Nucleus accumbens (tissue), 56 donors: ENCODE measurements around the gene ADAMTS19.

Experiments used
- DNase-seq, 56 donors: peaks; one replicate each; lab custom pipeline; 2025; lab: John Stamatoyannopoulos, UW

Gene ADAMTS19

DNA sequence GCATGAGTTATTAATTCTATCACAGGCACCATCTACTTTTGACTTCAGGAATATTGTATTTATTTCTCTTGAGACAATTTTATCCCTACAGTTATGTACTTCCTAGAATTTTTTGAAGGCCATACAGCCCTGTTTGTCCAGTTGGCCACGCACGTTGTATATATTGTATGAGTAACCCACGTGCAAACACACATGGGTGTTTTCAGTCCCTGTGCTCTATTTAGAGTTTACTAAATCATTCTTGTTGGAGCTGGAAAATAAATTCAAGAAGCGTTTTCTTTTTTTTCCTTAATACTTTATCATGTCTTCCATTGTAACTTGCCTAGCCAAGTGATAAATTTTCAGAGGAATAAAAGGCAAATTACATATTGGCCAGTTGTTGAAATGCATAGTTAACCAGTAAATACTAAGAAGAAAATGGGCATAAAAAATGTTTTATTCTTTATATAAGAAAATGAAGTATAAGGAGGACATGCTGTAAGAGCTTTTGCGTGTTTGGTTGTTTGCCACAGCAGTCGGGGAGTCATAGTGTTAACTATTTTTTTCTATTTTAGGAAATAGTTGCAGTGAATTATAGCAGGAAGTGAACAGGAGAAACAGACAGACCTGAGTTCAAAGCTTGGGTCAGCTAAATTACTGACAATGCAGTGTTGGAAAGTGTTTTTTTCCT lies 201.4 kb downstream of the ADAMTS19 start:
- no peak for DNase-seq

DNA sequence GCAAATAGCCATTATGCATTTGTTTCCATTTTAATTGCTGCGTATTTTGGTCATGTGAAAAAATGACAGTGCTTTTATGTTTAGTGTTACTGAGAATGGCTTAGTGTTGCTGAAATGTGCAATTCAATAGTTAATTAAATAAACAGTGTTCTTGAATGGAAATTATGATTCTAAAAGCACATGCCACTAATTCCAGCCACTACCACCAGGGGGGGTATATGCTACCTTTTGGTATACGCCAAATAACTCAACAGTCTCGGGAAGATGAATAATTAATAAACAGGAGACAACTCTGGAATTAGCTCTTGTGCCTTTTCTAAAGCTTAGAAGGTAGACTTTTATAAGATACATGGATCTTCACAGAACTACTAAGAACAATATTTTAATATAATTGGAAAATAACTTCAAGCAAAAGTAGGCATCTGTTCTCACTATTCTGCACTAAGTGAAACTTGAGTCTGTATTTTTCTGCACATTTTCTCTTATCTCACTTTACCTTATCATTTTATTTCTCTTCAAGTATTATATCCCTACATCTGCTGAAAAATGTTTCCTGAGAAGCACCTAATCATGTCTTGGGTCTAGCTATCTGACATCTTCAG lies 204.3 kb downstream of the ADAMTS19 start:
- peak in 7 of 56 donors; percentile 0 to 44 (median 2) for DNase-seq

DNA sequence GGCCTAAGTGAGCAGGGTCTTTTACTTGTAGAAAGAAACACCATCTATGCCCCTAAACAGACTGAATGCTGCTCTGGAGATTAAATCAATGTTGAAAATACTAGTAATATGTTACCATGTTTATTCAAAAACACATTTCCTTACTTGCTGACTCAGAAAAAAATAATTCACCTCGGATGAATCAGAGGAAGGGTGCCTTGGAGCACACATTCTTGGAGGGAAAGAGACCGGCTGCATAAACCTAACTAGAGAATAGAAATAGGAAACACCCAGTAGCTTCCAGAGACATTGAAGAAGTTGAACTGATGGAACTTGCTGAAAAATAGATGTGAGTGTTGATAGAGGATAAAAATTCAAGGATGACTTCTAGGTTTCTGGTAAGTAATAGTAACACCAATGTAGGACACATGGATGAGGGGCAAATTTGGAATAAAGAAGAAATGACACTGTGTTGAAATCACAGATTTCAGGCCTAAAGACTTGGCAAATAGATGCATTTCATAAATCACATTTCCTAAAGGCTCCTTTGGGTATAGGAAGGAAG lies 210.9 kb downstream of the ADAMTS19 start:
- no peak for DNase-seq

DNA sequence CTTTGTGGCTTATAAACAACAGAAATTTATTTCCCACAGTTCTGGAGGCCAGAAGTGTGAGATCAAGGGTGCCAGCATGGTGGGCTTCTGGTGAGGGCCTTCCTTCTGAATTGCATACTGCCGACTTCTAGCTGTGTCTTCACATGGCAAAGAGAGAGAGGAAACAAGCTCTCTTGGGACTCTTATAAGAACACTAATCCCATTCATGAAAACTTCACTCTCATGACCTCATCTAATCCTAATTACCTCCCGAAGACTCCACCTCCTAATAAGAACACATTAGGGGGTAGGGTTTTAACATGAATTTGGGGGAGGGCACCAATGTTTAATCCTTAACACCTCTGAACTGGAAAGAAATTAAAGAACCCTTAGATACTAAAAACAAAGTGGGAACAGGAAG lies 211.9 kb downstream of the ADAMTS19 start:
- no peak for DNase-seq

DNA sequence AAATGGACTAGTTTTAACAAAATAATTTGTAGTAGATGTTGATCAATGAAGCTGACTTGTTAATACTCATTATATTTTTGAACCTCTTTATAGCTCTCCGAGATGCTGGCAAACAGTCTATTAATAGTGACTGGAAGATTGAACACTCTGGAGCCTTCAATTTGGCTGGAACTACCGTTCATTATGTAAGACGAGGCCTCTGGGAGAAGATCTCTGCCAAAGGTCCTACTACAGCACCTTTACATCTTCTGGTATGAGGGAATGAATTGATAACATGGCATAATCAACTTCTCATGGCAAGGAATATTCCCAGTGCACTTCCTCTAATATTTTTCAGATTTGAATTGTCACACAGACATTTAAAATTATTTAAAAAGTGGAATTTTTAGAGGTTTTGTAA lies 219.6 kb downstream of the ADAMTS19 start:
- DNase-seq, result no peak

DNA sequence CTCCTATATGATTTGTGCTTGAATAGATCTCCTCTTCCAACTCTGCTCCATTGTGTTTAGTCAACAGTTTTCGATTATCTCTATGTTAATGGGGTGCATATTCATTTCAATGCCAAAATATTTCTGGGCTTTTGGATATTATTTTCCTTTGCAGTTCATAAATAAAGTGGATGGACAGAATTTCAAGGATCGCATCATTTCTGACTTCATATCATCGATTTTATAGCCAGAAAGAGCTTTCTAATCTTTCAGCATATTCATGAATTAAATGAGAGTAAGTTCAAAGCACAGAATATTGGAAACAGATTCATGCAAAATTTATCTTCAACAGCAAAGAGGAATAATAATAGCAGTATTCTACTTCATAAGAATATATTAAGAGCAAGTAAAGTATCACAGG lies 227.8 kb downstream of the ADAMTS19 start:
- DNase-seq, result no peak

DNA sequence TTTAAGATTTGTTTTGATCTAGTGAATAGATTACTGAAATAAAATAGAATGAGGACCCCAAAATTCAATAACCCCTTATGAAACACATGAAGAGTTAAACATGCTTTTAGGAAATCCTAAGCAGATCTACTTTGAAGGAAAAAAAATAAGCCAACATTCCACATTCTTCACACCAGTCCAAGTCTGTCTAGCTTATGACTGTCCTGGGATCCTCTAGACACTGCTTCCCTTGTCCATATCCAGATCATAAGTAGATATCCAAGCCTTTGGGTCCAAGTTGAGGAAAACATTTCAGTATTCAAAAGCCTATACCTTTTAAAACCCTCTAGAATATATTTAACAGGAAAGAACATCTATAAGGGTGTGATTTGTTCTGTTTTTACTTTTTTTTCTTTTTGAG lies 228.9 kb downstream of the ADAMTS19 start:
- DNase-seq, result no peak

DNA sequence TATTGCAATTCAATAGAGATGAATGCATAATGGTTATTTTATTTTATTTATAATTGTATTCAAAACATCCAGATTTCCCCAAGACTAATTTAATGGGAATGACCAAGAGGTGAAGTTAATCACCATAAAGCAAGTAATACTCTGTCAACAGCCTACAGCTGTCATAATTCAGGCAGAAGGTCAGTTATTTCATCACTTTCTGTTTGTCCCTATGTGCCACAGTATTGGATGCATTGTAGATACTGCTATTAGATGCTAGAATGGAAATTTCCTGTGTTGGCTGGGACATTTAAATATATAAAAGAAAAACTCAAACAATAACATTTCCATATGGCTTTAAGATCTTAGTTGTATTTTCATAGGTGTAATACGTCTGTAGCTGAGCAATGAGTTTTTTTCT lies 231.1 kb downstream of the ADAMTS19 start:
- no peak for DNase-seq

DNA sequence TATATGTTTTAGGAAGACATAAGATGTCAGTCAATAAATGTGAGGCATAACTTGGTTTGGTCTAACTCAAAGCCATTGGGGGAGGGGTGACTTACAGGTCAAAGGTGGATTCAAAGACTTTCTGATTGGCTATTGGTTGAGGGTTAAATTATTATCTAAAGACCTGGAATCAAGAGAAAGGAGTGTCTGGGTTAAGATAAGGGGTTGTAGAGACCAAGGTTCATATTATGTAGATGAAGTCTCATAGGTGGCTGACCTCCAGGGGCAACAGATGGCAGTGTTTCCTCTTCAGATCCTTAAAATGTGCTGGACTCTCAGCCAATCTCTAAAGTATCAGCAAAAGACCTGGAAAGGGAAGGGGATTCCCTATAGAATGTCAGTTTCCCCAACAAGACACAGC lies 236.5 kb downstream of the ADAMTS19 start:
- DNase-seq, result no peak

DNA sequence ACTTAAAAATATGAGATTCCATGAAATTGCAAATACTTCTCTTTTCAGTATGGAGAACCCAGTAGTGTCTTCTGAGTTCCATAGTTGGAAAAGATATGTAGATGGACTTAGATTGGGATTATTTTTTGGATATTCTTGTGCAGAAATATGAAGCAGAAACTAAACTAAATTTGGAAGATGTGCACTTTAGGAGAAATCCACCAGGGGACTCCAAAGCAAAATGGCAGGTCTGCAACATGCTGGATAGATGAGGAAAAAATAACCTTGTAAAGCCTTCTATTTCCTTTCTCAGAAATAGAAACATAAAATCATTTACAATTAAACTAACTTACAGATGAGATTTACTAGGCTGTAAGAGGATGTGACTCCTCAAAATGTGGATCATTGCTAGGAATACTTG lies 238.6 kb downstream of the ADAMTS19 start:
- DNase-seq, result no peak

DNA sequence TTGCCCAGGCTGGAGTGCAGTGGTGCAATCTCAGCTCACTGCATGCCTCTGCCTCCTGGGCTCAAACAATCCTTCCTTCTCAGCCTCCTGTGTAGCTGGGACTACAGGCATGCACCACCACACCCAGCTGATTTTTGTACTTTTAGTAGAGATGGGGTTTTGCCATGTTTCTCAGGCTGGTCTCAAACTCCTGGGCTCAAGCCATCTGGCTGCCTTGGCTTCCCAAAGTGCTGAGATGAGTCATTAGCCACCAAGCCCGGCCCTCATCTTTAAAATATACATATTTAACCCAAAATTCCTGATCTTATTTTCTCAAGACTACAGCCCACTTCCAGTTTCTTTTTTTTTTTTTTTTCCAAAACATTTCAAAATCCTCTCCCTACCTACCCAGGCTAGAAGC lies 256.1 kb downstream of the ADAMTS19 start:
- no peak for DNase-seq

DNA sequence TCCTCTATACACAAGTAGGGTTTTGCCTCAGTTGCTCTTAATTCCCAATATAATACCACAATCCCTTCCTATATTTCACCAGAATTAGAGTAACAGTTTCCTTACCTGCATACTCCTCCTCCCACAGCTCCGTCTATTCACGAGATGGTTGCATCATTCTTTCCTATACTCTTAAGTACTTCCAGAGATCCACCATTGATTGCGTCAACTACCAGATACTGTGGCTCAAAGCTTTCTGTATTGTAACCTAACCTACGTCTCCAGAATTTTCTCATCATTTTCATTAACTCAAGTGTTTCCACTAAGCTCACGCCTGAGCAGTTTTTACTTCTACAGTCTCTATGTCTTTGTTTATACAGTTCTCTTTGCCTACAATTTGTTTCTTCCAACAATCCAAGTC lies 256.6 kb downstream of the ADAMTS19 start:
- DNase-seq, result no peak

DNA sequence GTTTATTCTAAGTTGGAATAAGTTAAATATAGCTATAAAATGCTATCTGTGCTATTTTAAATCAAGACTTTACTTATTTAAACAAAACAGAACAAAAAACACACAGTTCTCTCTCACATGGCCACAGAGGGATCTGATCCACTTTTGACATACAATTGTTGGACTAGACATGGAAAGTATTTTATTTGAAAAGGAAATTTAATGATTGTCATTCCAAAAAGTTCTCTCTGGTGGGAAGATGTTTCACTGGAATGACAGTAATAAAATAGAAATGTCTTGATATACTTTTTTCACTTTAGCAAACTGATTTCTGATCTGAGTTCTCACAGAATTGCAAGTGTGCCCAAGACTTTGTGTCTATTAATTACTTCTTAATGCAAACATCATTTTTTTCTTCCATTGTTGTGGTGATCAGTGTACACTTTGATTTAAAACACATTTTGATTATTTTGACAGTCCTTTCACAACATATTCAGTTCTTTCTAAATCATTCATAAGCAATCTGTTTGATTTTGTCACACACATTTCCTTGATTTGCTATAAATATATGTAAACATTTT lies 257.7 kb downstream of the ADAMTS19 start:
- no peak for DNase-seq

DNA sequence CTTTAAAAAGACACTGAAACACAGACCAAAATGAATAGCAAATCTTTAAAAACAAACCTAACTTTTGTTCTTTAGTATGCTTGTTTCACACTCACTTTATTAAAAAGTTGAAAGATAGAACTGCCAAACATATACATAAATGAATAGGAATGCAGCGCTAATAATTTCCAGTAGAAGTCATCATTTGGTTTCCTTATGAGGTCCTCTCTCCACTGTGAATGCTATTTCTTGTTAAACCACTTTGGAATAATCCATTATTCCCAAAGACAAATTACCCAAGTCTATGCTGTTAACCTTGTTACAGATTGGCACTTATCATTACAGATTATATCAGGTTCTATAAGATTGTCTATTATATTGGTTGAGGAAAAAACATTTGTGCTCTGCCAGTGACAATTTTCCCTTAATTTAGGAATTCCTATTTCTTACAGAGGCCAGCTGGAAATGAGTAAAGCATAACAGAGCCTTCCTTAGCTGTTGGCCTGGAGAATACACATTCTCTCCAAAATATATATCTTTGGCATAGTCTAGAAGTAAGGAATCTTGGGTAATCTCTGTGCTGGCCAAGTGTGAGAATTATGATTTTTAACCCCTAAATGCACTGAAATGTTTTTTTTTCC lies 258.5 kb downstream of the ADAMTS19 start:
- DNase-seq, result no peak

DNA sequence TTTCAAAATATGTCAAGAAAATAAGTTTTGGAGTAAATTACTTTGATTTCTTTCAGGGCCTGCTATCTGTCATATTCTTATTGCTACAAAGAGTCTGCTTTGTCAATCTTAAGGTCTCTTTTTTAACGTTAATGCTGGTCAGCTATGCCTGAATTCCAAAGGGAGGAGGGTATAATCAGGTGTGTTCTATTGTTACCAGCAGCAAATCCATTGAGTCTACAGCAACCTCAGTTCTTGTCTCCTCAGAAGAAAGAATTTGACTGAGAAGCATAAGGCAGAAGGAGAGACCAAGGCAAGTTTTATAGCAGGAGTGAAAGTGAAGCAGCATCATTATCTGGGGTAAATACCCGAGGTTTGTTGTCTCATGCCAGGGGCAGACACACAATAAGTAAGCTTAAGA lies 264.1 kb downstream of the ADAMTS19 start:
- no peak for DNase-seq

DNA sequence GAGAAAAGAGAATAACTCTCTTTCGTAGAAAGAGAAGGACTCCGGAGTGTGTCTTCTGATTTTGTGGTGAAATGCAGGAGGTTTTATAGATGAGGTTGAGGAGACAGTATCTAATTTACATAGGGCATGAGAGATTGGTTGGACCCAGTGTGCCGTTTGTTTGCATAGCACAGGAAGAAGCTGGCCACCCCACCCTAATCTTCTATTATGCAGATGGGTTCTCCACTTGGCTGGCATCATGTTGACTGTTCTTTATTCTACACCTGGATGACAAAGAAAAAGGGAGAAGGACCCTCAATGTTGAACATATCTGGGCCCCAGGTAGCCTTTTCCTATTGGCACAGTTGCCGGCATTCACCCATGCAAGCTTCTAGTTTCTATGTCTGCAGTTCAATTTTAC lies 264.5 kb downstream of the ADAMTS19 start:
- no peak for DNase-seq

DNA sequence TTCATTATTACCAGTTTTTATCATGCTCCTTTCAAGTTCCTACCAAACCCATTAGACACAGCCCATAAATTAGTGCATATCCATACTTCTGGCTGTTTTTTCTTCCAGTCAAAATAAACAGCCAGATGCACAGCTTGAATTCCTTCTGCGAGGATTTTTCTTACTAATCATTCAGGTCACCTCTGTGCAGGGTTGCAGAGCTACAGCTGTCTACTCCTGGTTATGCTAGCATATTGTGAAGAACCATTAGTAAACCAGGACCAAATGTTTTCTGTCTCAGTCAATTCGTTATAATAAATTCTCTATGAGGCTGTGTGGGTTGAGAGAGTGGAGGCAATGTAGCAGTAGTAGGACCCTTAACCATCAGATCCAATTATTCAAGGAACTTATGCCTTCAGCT lies 279.7 kb downstream of the ADAMTS19 start:
- DNase-seq, result no peak

DNA sequence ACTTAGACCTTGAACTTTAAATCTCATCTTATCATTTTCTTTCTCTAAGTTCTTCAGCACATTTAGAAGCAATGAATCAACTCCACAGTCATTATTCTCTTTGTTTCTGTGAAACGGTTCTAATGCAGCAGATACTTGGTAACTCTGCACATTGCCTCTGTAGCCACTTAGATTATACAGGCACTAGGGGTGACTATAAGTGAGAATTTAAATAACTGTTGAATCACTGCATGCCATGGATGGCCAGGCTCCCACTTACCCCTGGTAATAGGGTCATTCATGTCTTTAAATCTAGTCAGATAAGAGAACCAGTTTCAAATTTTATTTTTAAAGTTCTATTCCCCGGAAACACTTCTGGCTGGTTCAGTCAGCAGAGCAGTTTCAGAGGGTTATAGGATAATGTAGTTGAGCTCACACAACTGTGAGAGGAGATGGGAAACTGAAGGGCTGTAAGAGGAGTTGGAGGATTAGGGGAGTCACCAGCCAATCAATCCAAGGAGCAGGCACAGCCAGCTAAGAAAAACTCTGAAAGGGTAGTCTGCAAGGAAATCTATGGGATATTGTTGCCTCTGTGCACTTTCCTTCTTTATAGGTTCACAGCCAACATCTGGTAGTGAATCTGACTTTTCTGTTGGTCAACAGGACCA lies 283.6 kb downstream of the ADAMTS19 start:
- DNase-seq, result no peak

DNA sequence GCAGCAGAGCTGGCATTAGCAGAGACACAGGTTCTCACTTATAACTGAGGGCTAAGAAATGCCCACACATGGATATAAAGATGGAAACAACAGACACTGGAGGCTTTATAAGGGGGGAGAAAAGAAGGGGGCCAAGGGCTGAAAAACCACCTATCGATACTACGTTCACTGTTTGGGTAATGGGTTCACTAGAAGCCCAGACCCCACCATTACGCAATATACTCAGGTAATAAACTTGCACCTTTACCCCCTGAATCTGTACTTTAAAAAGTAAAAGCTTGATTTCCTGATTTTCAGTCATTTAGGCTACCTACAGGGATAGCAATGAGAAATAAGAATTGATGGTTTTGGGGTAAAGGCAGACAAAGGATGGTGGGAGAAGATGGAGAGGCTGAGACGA lies 285.9 kb downstream of the ADAMTS19 start:
- DNase-seq, result no peak

DNA sequence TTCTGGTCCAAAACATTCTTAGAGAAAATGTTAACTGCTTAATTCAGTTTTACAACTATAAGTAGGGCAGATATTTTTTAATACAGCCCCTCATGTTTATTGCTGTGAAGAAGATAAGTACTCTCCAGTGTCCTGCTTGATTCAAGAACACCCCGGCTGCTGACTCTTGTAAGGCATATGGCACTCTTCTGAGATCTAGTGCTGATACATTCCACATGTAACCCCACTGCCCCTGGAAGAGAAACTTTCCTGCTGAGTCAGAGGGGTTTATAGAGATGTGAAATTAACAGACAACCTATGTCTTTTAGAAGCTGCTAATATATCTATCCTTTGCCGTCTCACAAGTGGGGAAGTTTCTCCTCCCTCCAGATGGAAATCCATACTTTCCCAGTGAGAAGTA lies 286.8 kb downstream of the ADAMTS19 start:
- DNase-seq, result no peak
